ENCODE data around the gene SLC3A2. TPM values are rescaled to one million over a fixed set of nuclear protein-coding genes. Genes with fewer than 3 reads are reported as not detected.

SLC3A2 gene
- total and polyA plus RNA-seq, 2 of the 13 experiments (the other 11 are each of a cell fraction or from before 2014, with no cell fraction given) = 213 to 226 TPM

GRCh38 chr11:62855571-62856332 is 24.9 kb upstream of the SLC3A2 start (continued):
- 0 out of 2 replicates have a peak, but pooled peaks have one; percentile 12 for TF ChIP-seq ZNF672 (CRISPR knock-in tag; IDR thresholded peaks at IDR 0.05)
- TF ChIP-seq BRF2 (CRISPR knock-in tag; IDR thresholded peaks at IDR 0.05) = peak; percentile 68
- TF ChIP-seq MAFG (CRISPR knock-in tag; IDR thresholded peaks at IDR 0.05) = no peak
- TF ChIP-seq TRIM22 (IDR thresholded peaks at IDR 0.05) = no peak
- peak; percentile 98 for TF ChIP-seq SATB2 (CRISPR knock-in tag; IDR thresholded peaks at IDR 0.05)
- TF ChIP-seq FOXP1 (IDR thresholded peaks at IDR 0.05) = no peak
- TF ChIP-seq FOXP1 (CRISPR knock-in tag; IDR thresholded peaks at IDR 0.05) = no peak
- TF ChIP-seq ZNF431 (CRISPR knock-in tag; IDR thresholded peaks at IDR 0.05; ENCODE audit: borderline replicate concordance, low read depth) = peak; percentile 95; the same call in 1 of the 2 replicates
- TF ChIP-seq CENPBD1 (CRISPR knock-in tag; IDR thresholded peaks at IDR 0.05; ENCODE audit: borderline replicate concordance, low read depth) = peak; percentile 33; the same call in 1 of the 2 replicates
- TF ChIP-seq ZBTB39 (CRISPR knock-in tag; IDR thresholded peaks at IDR 0.05) = peak; percentile 75; the same call in 1 of the 2 replicates
- peak; percentile 67; the same call in 1 of the 2 replicates for TF ChIP-seq ELK4 (CRISPR knock-in tag; IDR thresholded peaks at IDR 0.05; ENCODE audit: borderline replicate concordance)
- TF ChIP-seq REST (IDR thresholded peaks at IDR 0.05; ENCODE audit: borderline replicate concordance in 1 of 2, low read depth in 1 of 2, low read length in 2 of 2) = peak in 1 of 2 experiments; percentile 80; a peak in 2 of 4 replicates
- no peak for TF ChIP-seq PRDM4 (CRISPR knock-in tag; IDR thresholded peaks at IDR 0.05; ENCODE audit: borderline replicate concordance)
- TF ChIP-seq ZNF660 (CRISPR knock-in tag; IDR thresholded peaks at IDR 0.05; ENCODE audit: borderline replicate concordance, low read depth) = no peak
- TF ChIP-seq SCMH1 (CRISPR knock-in tag; IDR thresholded peaks at IDR 0.05; ENCODE audit: borderline replicate concordance) = no peak
